ENCODE measurements around the gene RARB. TPM values are rescaled to one million over a fixed set of nuclear protein-coding genes. Genes with fewer than 3 reads are reported as not detected.

RARB gene
- total and polyA plus RNA-seq, 4 donors, result 1.5 to 24.5 (median 4.1) TPM

- no peak for TF ChIP-seq CTCF (IDR thresholded peaks at IDR 0.05; ENCODE audit: control extremely low read depth, extremely low read depth)
- Histone ChIP-seq H3K4me1 (ENCODE audit: control insufficient read depth in 5 of 5, insufficient read depth in 5 of 5, low read length in 5 of 5) (peaks cover 0 to 57% (median 11%) of the 10 kb centered on the region in 5 donors), H3K9me3 (ENCODE audit: control insufficient read depth in 4 of 4, insufficient read depth in 3 of 4, low read length in 3 of 4) (peaks cover 0 to 4% (median 0%) of the 10 kb centered on the region in 4 donors), H3K4me3 (no peak overlapping the region), H3K9ac (ENCODE audit: insufficient read depth in 1 of 2, low read length in 2 of 2) (no peak overlapping the region), H3K27me3 (ENCODE audit: control insufficient read depth in 3 of 3, insufficient read depth in 3 of 3, low read length in 2 of 3) (no peaks in the 10 kb centered on the region), H3K27ac (ENCODE audit: low read depth in 1 of 2, low read length in 1 of 2) (no peak overlapping the region), H3K36me3 (ENCODE audit: control insufficient read depth in 4 of 4, insufficient read depth in 4 of 4, low read length in 4 of 4) (peaks cover 0 to 9% (median 5%) of the 10 kb centered on the region in 4 donors)
- WGBS, 2 donors, result 79 to 86% methylated on average over 1 of the region's 1 CpG
- DNase-seq (no peak), ATAC-seq (ENCODE audit: insufficient read depth, low FRiP score) (no peak)
Observed at GRCh38 chr3:25534007-25534406, 105.9 kb downstream of the RARB start.

GRCh38 chr3:25536521-25537391 lies 108.7 kb downstream of the RARB start:
- Histone ChIP-seq H3K27ac (ENCODE audit: low read depth in 1 of 2, low read length in 1 of 2) (peak overlapping the region in 1 of 2 donors; percentile 33), H3K9me3 (ENCODE audit: control insufficient read depth in 4 of 4, insufficient read depth in 3 of 4, low read length in 3 of 4) (peaks cover 0 to 2% (median 0%) of the 10 kb centered on the region in 4 donors), H3K36me3 (ENCODE audit: control insufficient read depth in 4 of 4, insufficient read depth in 4 of 4, low read length in 4 of 4) (peaks cover 0 to 2% (median 1%) of the 10 kb centered on the region in 4 donors), H3K4me3 (no peak overlapping the region), H3K9ac (ENCODE audit: insufficient read depth in 1 of 2, low read length in 2 of 2) (no peak overlapping the region), H3K4me1 (ENCODE audit: control insufficient read depth in 5 of 5, insufficient read depth in 5 of 5, low read length in 5 of 5) (peaks cover 0 to 52% (median 28%) of the 10 kb centered on the region in 5 donors), H3K27me3 (ENCODE audit: control insufficient read depth in 3 of 3, insufficient read depth in 3 of 3, low read length in 2 of 3) (no peaks in the 10 kb centered on the region)
- 77 to 82% methylated on average over 7 of the region's 7 CpGs for WGBS, 2 donors
- no peak for TF ChIP-seq CTCF (IDR thresholded peaks at IDR 0.05; ENCODE audit: control extremely low read depth, extremely low read depth)
- DNase-seq (peak; percentile 87 to 98 (median 96)), ATAC-seq (ENCODE audit: insufficient read depth, low FRiP score) (no peak)

- peaks cover 0 to 52% (median 34%) of the 10 kb centered on the region in 5 donors for H3K4me1 ChIP-seq (ENCODE audit: control insufficient read depth in 5 of 5, insufficient read depth in 5 of 5, low read length in 5 of 5)
- DNase-seq, result no peak
- WGBS, 2 donors, result 90 to 91% methylated on average over 3 of the region's 3 CpGs
Observed at GRCh38 chr3:25537516-25537915, 109.5 kb downstream of the RARB start.

More at GRCh38 chr3:25537516-25537915, 109.5 kb downstream of the RARB start:
- TF ChIP-seq CTCF (IDR thresholded peaks at IDR 0.05; ENCODE audit: control extremely low read depth, extremely low read depth), result no peak
- Histone ChIP-seq H3K9me3 (ENCODE audit: control insufficient read depth in 4 of 4, insufficient read depth in 3 of 4, low read length in 3 of 4) (peaks cover 0 to 2% (median 0%) of the 10 kb centered on the region in 4 donors), H3K9ac (ENCODE audit: insufficient read depth in 1 of 2, low read length in 2 of 2) (no peak overlapping the region), H3K27ac (ENCODE audit: low read depth in 1 of 2, low read length in 1 of 2) (no peak overlapping the region), H3K27me3 (ENCODE audit: control insufficient read depth in 3 of 3, insufficient read depth in 3 of 3, low read length in 2 of 3) (no peaks in the 10 kb centered on the region), H3K4me3 (no peak overlapping the region), H3K36me3 (ENCODE audit: control insufficient read depth in 4 of 4, insufficient read depth in 4 of 4, low read length in 4 of 4) (peaks cover 0 to 2% (median 1%) of the 10 kb centered on the region in 4 donors)
- no peak for ATAC-seq (ENCODE audit: insufficient read depth, low FRiP score)
